RWPE1 (cell line): ENCODE data around the gene RASA1.

ENCODE experiments used
- CTCF ChIA-PET: fragments of 350-600 bp; sonication (Branson Sonifier 250); formaldehyde crosslinking; extraction: SDS; loops from one replicate; lab custom pipeline; 2021; lab: Yijun Ruan, JAX
- POLR2A ChIA-PET: fragments of 400-600 bp; formaldehyde crosslinking; extraction: SDS; loops from one replicate; lab custom pipeline; 2020; ENCODE audit warnings: antibody characterized with exemption; ENCODE audit not compliant: low non-redundant PET; lab: Yijun Ruan, JAX
- DNase-seq: peaks from one replicate; pipeline ENCODE4 v3.0.0; 2012; ENCODE audit warnings: low spot score
- H3K27ac ChIP-seq: fragments of 450-650 bp; 2 replicates; pipeline ENCODE4 v1.5.1; 2017
- CTCF ChIP-seq: fragments of 450-650 bp; conservative IDR thresholded peaks from 2 replicates; pipeline ENCODE4 v1.5.1; 2017; ENCODE audit warnings: low read depth, mild to moderate bottlenecking

The RASA1 gene

GRCh38 chr5:87405472-87406155 is 137.9 kb downstream of the RASA1 start:
- POLR2A ChIA-PET: no interaction called here
- no peak for TF ChIP-seq CTCF
- DNase-seq: no peak
- no peak overlapping the region for H3K27ac ChIP-seq
- CTCF ChIA-PET: no interaction called here

- ChIA-PET POLR2A (no interaction called here), CTCF (interaction anchor here (1.2 kb wide), 1 partner anchor 8 kb away, joined by 4 read pairs; no protein-coding TSS in a partner anchor)
- no peak overlapping the region for H3K27ac ChIP-seq
- no peak for TF ChIP-seq CTCF
- DNase-seq: no peak
These were observed 140.5 kb downstream of the RASA1 start for GRCh38 chr5:87408204-87408603.

GRCh38 chr5:87410931-87411330 is 143.2 kb downstream of the RASA1 start:
- CTCF ChIA-PET: interaction anchor here (1.3 kb wide), 1 partner anchor 11 kb away, joined by 4 read pairs; no protein-coding TSS in a partner anchor
- TF ChIP-seq CTCF: no peak
- no peak for DNase-seq
- no peak overlapping the region for H3K27ac ChIP-seq
- POLR2A ChIA-PET: no interaction called here

- no peak for TF ChIP-seq CTCF
- ChIA-PET CTCF (interaction anchor here (1.0 to 1.7 kb wide), 3 partner anchors 11 to 1279 kb away, joined by 4 to 5 read pairs (median 4); no protein-coding TSS in a partner anchor), POLR2A (no interaction called here)
- no peak overlapping the region; the same call in 1 of the 2 replicates for H3K27ac ChIP-seq
- no peak for DNase-seq
These were observed 143.9 kb downstream of the RASA1 start for GRCh38 chr5:87411586-87411972.

- POLR2A ChIA-PET: no interaction called here
- H3K27ac ChIP-seq: peak overlapping the region; percentile 88
- no peak for TF ChIP-seq CTCF
- peak; percentile 36 for DNase-seq
- CTCF ChIA-PET: interaction anchor here (1.0 to 1.7 kb wide), 3 partner anchors 12 to 1278 kb away, joined by 4 to 5 read pairs (median 4); no protein-coding TSS in a partner anchor
These were observed 144.4 kb downstream of the RASA1 start for GRCh38 chr5:87411973-87412629.

- no peak for TF ChIP-seq CTCF
- ChIA-PET POLR2A (no interaction called here), CTCF (interaction anchor here (0.8 to 1.7 kb wide), 2 partner anchors 343 to 1278 kb away, joined by 5 read pairs; no protein-coding TSS in a partner anchor)
- H3K27ac ChIP-seq: peak within 1 kb of the TSS; percentile 88
- peak; percentile 99 for DNase-seq
These were observed 145.1 kb downstream of the RASA1 start, which contains the start of gene CCNH for GRCh38 chr5:87412630-87413342. Gene CCNH (minus strand): TSS chr5:87412930. CDS start chr5:87412794, 136 bp downstream.
